Measurements from ENCODE around the gene SLC17A4.

Gene SLC17A4

GRCh38 chr6:25750906-25751305, 3.6 kb upstream of the SLC17A4 start:
- DNase-seq = no peak

GRCh38 chr6:25753079-25753478, 1.5 kb upstream of the SLC17A4 start:
- DNase-seq = no peak

- DNase-seq = no peak
These were observed 941 bp downstream of the SLC17A4 start for GRCh38 chr6:25755483-25755882.

- DNase-seq = no peak
These were observed 2.1 kb downstream of the SLC17A4 start for GRCh38 chr6:25756382-25757363.

GRCh38 chr6:25757936-25758642, 3.5 kb downstream of the SLC17A4 start:
- no peak for DNase-seq

- DNase-seq = no peak
These were observed 10.1 kb downstream of the SLC17A4 start for GRCh38 chr6:25764611-25765010.

GRCh38 chr6:25768566-25768965, 14.0 kb downstream of the SLC17A4 start:
- DNase-seq = no peak

GRCh38 chr6:25769983-25770382, 15.4 kb downstream of the SLC17A4 start:
- no peak for DNase-seq

- DNase-seq = no peak
These were observed 19.7 kb downstream of the SLC17A4 start for GRCh38 chr6:25774120-25774715.

- DNase-seq = no peak
These were observed 22.5 kb downstream of the SLC17A4 start for GRCh38 chr6:25777031-25777430.

- no peak for DNase-seq
These were observed 23.5 kb downstream of the SLC17A4 start for GRCh38 chr6:25777856-25778649.

- DNase-seq = no peak
These were observed 26.6 kb downstream of the SLC17A4 start for GRCh38 chr6:25781134-25781533.

- DNase-seq = no peak
These were observed 32.9 kb downstream of the SLC17A4 start for GRCh38 chr6:25787428-25787827.

- peak; percentile 23 to 37 for DNase-seq
These were observed 33.9 kb downstream of the SLC17A4 start for GRCh38 chr6:25788305-25788922.

GRCh38 chr6:25789475-25789874, 34.9 kb downstream of the SLC17A4 start:
- DNase-seq = no peak

GRCh38 chr6:25792016-25792415, 37.5 kb downstream of the SLC17A4 start:
- no peak for DNase-seq

GRCh38 chr6:25793970-25794369, 39.4 kb downstream of the SLC17A4 start:
- DNase-seq = no peak

- no peak for DNase-seq
These were observed 40.2 kb downstream of the SLC17A4 start for GRCh38 chr6:25794784-25795183.

- no peak for DNase-seq
These were observed 46.9 kb downstream of the SLC17A4 start for GRCh38 chr6:25801436-25801835.

GRCh38 chr6:25804804-25805203, 50.3 kb downstream of the SLC17A4 start:
- DNase-seq = no peak

- DNase-seq = no peak
These were observed 60.7 kb downstream of the SLC17A4 start for GRCh38 chr6:25815194-25815593.

- DNase-seq = no peak
These were observed 61.7 kb downstream of the SLC17A4 start for GRCh38 chr6:25816252-25816651.

All from SHP77 (cell line).